NCI-H526 (cell line): ENCODE results near the gene DPP6.

Experiments used
- DNase-seq, 2 experiments: peaks; one replicate each; lab custom pipeline; 2025; lab: John Stamatoyannopoulos, UW

Gene DPP6

GRCh38 chr7:154699417-154699816, 647.2 kb downstream of the DPP6 start:
- DNase-seq = no peak

DNA sequence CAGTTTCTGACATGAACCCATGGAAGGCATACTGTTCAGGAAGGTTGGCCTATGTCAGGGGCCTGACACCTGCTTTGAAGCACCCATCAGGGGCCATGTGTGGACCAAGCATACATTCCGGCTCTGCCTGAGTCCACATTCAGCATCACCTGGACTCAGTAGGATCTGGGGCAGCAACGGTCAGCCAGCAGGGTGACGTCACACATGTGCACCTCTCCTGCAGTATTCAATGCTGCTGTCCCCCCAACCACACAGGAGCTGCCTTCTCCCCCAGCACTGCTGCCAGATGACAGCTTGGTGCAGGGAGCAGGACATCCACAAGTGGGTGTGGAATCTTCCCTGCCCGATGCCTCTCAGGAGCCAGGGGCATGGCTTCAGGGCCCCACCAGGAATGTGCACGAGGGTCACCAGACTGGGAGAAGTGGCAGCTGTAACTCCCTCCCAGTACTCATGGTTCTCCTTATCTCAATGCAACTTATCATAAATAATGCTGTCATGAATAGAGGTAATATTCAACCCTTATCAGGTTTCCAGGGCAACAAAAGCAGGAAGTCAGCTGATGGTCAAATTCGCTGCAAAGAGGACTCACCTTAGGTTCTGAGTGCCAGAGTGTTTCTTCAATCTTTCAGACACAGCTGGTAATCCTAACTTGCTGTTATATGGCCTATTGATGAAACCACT, 657.8 kb downstream of the DPP6 start:
- no peak for DNase-seq

DNA sequence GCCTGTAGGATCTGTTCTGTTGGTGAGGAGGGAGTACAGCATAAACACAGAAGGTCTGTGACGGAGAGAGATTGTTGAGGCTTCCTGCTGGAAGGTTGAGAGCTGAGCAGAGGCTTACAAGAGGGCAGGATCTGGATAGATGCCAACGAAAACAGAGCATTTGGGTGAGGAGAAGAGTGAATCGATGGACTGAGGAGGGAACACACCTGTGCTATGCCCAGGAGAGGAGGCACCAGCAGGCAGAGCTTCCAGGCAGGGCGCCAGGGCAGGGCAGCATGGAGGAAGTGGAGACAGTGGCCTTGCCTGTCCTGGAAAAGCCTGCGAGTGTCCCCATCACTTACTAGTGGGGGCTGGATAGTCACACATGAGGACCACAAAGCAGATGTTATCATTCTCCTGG, 667.8 kb downstream of the DPP6 start:
- no peak for DNase-seq

DNA sequence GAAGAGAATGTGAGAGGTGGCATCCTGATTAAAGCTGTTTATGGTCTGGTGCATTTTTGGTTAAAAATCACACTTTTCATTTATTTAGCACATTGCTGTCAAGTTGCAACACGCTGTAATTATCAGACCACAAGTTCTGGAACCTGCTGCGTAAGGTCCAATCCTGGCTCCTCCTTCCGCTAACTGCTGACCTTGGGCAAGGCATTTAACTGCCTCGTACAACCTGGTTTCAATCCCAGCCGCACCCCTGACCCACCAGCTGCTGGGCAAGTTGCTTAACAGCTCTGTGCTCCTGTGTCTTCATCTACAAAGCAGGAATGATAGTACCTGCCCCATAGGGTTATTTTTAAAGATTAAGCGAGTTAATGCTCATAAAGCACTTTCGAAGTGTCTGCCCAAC, 668.9 kb downstream of the DPP6 start:
- no peak for DNase-seq

DNA sequence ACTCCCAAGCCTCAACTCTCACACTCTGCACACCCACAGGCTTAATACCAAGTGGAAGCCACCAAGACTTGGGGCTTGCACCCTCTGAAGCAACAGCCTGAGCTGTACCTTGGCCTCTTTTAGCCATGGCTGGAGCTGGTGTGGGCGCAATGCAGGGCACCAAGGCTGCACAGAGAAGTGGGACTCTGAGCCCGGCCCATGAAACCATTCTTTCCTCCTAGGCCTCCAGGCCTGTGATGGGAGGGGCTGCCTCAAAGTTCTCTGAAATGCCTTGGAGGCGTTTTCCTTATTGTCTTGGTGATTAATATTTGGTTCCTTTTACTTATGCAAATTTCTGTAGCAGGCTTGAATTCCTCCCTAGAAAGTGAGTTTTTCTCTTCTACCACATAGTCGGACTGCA, 674.2 kb downstream of the DPP6 start:
- no peak for DNase-seq

DNA sequence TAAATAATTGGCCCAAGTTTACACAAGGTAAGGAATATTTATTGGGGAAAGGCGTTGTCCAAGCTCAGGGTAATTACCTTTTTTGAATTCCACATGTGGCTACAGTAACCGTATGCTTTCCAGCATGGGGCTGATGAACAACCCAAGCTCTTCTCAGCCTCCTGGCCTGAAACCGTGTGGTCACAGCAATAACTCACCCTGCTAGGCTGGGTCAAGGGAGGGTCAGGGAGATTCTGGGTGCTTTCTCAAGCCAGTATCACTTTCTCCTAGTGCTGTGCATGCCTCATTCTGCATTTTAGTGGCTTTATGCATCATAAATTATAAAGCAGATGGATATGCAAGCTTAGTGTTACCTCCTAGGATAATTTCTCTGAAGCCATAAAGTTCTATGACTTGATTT, 676.9 kb downstream of the DPP6 start:
- no peak for DNase-seq

DNA sequence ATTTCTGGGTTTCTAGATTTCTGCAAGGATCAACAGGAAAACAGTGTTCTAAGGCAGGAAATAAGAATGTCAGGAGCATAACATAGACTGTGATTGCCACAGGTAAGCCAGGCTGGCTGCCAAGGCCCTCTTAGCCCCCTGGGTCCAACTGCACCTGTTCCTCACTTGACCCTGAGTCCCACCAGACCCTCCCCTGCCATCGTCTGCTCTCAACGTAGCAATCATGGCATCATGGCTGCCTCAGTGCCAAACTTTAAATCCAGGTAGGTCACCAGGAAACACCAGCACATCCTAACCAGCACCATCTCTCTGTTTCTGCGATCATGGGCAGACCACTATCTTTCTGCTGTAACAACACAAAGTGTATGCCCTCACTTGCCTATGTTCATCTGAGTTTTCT, 683.6 kb downstream of the DPP6 start:
- no peak for DNase-seq

DNA sequence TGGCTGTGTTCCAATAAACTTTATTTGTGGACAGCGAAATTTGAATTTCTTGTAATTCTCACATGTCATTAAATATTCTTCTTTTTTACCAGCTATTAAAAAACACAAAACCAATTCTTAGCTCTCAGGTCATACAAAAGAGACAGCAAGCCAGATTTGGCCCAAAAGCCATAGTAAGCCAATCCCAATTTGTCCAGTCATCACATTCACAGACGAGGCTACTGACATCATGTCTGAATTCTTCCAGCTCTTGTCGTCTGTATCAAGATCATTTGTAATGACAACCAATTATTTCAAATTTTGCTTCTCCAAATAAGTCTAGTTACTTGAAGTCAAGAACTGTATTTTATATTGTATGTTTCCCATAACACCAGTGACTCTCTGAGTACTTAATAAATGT, 684.2 kb downstream of the DPP6 start:
- DNase-seq = no peak

DNA sequence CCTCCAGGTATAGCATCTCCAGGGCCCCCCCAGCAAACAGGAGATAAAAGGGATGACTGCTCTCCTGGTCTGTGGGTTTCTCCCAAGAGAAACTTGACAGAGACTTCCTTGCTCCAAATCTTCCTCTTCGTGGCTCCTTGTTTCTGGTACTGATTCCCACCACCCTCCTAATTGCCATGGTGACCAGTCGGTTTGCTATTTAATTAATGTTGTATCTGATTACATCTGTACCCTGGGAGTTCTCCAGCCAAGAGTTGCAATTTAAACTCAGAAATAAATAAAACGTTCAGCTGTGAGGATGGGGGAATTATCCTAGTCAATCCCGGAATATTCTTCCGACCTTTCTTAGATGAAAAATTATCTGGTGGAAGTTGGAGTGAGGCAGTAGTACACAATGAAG, 686.0 kb downstream of the DPP6 start:
- no peak for DNase-seq

GRCh38 chr7:154741131-154741530, 688.9 kb downstream of the DPP6 start:
- no peak for DNase-seq

DNA sequence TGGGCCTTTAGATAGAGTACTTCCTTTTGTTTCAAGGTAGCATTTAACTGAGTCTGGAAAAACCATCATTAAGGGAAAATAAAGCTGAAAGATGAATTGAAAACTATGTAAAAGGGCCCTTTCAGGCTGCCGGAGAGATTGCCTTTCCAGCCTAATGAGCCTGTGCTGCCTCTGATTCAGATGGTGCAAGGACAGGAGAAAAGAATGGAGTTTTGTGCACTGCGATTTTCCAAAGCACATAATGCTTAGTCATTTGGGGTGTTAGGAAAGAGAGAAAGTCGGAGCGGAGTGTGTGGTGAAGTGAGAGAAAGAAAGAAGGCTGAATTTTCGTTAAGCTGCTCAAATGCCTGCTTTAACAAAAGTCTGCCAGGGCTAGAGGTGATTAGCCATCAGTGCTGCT, 691.0 kb downstream of the DPP6 start:
- DNase-seq = no peak

GRCh38 chr7:154744256-154744860, 692.2 kb downstream of the DPP6 start:
- peak in 1 of 2 experiments; percentile 54 for DNase-seq

GRCh38 chr7:154744861-154745258, 692.7 kb downstream of the DPP6 start:
- no peak for DNase-seq

- no peak for DNase-seq
Measured at GRCh38 chr7:154746571-154747360, 694.6 kb downstream of the DPP6 start.

GRCh38 chr7:154748089-154748786, 696.0 kb downstream of the DPP6 start:
- DNase-seq = no peak

DNA sequence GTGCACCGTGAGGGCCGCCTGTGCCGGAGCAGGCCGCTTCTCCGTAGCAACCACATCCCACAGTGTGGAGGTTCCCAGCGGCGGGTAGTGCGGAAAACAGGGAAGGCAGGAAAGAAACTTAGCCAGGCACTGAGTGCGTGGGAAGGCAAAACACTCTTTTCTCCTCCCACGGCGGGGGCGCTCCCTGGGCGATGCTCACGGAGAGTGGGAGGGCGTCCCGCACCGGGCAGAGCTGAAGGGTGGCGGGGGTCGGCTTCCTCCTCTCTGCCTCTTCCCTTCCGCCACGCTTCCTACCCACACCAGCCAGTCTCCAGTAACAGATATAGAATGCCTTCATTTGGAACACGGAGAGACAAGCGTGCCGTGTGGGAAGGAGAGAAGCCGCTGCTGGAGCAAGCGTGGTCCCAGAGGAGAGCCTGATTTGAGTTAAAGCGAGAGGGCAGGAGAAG, 698.2 kb downstream of the DPP6 start:
- no peak for DNase-seq

GRCh38 chr7:154753226-154753625, 701.0 kb downstream of the DPP6 start:
- DNase-seq = no peak

DNA sequence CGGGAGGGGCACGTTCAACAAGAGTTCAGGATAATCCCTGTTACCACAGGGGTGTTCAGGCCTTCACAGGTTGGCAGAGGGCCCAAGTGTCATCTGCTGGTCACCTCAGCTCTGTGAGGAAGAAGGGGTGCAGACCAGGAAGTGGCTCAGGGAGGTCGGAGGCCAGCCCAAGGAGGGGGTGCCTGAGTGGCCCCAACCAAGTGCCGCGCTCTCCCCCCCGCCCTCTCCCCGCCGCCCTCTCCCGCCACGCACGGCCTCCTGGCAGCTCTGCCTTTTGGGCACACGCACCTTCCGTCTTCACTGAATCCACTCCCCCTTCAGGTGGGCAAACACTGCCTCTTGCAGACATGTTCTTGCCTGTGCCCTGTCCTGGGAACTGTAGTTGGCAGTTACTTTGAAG, 705.6 kb downstream of the DPP6 start:
- no peak for DNase-seq

- no peak for DNase-seq
Measured at GRCh38 chr7:154759989-154760388, 707.8 kb downstream of the DPP6 start.

DNA sequence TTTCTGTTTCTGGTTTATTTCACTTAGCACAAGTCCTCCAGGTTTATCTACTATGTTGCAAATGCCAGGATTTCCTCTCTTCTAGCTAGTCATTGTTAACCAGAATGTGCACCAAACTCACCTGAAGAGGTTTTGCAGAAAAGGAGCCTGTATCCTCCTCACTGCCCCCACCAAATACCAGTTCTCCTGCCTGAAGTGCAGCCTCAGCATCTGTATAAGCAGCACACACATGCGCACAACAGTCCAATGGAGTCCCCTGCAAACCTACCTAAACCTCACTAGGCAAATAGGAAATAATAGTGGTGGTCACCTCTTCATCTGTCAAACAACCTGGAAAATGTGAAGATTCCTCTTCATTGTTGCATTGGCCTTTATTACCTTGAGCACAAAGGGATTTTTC, 712.9 kb downstream of the DPP6 start:
- DNase-seq = no peak

GRCh38 chr7:154767142-154767541, 714.9 kb downstream of the DPP6 start:
- no peak for DNase-seq

GRCh38 chr7:154767821-154768415, 715.7 kb downstream of the DPP6 start:
- no peak for DNase-seq
